SHP77 treated with DMSO at 0.1 percent for 48 hours (cell line): ENCODE measurements around the gene ADGRA1.
"Not testable (repeated sequence)": the region's sequence is repeated elsewhere in the genome, so short reads cannot be mapped to it uniquely, and the experiment has no call there.

Source experiments
- DNase-seq: peaks from one replicate; lab custom pipeline; 2025; lab: John Stamatoyannopoulos, UW

The ADGRA1 gene

DNA sequence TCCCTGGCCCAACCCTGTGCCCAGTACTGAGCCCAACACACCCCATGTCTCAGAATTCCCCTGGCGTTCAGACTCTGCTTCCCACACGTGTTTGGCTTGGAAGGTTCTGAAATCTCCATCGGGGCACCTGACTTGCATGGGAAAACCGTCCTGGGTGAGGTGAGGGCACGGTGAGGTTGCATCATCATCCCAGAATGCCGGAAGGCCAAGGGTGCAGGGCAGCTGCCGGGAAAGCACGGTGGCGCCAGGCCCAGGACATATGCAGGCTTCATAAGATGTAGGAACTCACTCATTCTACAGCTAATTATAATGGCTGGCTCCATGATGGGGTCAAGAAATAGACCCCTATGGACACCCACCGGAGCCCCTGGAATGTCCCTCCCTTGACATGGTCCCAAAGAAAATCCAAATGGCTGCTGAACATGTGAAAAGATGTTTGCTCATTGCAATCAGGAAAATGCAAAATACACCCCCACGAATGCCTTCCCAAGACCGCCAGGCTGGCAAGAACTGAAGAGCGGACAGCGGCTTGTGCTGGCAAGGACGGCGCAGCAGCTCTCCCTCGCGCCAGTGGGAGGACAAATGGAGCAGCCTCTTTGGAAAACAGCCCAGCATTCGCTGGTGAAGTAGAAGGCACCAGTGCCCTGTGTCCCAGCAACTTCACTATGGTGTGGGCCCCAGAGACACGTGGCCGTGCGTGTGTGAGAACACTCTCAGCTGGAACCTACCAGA, 74.6 kb downstream of the ADGRA1 start:
- no peak for DNase-seq

DNA sequence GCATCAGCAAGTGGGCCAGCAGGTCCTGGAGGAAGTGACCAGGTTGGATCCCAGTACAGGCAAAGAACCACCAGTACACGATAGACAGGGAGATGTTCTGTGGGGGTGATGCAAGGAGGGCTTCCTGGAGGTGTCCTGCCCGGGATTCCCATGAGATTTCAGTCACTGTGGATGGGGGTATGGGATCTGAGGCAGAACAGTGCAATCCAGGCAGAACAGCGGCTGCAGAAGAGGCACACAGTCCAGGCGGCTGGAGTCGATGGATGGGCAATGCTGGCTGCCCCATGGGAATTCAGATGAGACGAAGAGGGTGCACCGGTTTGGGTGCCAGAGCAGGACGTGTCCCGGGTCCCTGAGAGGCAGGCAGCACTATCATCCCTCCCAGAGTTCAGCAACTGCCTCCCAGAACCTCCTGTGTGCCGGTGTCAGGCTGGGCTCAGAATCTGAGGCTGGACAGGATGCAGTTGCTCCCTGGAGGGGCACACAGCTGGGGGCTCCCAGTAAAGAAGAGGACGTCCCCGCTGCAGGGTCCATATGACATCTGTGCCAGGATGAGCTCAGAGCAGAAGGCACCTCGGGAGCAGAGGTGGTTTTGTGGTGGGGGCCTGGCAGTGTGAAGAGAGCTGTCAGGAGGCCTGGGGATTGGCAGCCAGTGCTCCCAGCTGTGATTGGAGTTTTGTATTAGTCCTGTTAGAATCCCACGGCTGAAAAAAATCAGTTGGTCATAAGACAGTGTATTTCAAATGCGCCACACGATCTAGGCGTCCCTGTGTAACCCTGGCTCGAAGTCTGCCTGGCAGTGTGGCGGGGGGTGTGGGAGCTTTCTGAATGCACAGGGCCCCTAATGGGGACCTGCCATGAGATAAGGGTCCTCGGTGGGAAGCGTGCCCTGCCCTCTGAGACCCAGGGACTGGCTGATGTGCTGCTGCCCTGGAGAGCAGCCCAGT, 75.5 kb downstream of the ADGRA1 start:
- no peak for DNase-seq

DNA sequence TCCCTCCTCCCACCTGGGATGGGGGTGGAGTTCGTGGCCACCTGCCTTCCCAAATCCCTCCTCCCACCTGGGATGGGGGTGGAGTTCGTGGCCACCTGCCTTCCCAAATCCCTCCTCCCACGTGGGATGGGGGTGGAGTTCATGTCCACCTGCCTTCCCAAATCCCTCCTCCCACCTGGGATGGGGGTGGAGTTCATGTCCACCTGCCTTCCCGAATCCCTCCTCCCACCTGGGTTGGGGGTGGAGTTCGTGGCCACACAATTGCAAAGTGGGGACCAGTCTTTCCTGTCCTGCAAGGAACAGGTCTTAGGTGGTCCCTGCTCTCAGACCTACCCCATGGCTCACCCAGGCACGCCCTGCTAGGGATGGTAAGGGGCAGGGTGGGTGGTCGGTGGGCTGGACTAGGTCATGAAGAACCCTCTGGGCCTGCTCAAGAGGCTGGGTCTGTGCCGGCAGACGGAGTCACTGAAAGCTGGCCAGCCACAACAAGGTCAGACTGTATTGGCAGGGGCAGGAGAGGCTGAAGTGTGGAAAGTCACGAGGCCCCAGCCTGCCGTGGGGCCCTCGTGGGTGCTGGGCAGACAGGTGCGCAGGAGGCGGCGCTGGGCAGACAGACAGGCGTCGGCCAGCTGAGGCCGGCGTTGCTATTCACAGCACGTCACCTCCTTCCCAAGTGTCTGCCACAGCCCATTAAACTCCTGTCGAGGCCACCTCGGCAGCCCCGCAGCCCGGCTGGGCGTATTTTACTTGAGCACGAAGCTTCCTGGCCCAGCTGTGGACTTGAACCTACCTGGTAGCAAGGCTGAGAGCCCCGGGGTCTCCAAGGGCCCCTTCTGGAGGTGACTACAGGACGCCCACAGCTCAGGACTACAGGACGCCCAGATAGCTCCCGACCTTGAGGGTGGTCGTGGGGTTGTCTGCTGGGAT, 76.4 kb downstream of the ADGRA1 start:
- DNase-seq, result no peak

DNA sequence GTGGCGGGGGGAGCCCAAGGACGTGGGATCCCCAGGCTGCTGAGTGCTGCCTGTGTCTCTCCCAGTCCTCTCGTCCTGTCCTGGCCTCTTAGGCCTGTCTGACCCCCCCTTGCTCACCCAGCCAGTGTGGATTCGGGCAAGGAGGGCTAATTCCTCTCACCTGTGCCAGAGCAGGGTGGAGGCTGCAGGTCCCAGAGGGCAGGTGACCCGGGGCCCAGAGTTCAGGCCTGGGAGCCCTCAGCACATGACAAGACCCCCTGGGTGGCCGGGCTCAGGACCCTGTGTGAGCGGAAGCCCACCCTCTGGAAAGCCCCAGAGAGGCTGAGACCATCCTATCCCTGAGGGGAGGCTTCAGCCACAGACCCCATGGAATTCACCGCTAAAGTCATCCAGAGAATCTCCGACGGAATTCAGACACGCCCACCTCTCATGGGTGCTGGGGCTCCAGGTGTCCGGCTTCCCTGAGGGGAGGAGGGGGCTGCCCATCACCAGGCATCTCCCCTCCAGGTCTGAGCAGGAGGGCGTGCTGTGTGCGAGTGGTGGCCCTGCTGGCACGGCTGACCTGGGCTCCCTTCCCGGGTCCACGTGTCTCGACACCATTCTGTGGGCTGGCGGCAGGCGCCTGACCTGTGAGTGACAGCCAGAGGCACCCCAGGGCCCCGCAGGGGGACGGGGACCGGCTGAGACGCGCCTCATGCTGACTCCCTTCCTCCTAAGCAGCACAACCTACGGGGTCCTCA, 77.3 kb downstream of the ADGRA1 start:
- DNase-seq, result no peak

DNA sequence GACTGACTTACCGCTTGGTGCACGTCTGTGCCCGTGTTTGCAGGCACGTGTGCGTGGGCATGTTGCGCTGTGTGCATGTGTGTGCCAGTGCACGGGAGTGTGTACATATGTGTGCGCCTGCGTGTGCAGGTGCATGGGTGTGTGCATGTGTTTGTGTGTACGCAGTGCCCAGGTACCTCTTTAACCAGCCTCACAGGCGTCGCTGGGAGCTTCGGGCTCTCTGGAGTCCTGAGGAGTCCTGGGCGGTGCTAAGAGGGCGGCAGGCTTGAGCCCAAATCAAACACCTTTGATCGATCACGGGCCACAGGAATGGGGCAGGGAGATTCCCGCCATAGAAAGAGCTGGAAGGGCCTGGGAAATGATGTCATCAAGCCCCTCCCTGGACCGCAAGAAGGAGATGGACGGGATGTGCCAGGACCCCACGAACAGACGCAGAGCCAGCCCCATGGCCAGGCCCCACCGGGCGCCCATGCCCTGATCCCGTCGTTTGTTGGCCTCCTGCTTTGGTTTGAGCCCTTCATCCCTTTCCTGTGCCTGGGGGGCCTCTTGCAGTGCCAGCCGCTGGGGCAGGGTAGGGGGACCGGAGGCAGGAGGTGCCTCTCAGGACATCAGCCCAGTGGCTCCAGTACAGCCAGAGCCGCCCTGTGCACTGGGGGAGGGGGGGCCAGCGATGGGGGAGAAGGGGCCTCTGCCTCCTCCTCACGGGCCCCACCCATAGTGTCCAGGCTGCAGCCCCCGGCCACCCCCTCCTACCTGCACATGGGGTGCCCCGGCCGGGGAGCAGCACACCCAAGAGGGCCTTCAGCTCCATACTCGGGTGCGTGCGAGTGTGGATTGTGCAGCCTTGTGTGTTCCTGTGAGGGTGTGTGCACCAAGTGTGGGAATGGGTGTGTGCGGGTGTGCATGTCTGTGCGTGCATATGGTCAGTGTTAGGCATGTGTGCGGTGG, 78.1 kb downstream of the ADGRA1 start:
- DNase-seq, result no peak

DNA sequence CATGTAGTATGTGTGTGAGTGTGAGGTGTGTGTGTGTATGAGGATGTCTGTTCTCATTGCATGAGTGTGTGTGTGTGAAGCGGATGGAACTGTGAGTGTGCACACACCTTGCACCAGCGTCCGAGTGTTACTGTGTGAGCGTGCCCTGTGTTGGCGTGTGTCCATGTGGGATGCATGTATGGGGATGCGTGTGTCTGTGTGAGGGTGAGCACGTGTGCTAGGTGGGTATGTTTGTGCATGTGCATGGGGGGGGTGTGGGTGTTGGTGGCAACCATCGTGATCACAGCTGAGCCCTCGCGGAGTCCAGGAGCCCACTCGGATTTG, 78.7 kb downstream of the ADGRA1 start:
- no peak for DNase-seq

DNA sequence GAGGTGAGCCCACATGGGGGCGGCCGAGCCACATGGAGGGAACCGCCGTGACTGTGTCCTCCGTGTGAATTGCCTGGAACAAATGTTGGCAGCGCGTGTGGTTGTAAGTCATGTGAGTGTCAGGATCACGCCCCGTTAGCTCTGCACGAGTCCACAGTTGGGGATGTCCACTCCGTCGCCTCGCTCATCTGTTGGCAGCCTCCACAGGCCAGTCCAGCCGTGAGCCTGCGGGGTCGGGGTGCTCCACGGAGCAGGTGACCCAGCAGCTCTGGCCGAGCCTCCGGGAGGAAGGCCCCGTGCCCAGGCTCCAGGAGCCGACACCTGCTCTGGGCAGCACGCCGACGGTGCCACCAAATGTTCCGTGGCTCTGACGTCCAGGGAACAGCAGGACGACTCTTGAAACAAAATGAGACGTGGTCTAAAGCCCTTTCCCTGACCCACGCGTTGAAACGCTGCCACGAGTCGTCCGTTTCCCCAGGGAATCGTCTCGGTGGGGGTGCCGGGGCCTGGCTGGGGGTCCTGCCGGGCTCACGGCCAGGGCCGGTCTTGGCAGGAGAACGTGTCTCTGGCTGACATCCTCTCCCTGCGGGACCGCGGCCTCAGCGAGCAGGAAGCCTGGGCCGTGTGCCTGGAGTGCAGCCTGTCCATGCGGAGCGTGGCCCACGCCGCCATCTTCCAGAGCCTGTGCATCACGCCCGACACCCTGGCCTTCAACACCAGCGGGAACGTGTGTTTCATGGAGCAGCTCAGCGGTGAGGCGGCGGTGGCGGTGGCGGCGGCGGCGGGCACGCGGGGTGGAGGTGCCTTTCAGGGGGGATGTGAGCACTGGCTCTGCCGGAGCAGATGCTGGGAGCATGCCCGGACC, 79.3 kb downstream of the ADGRA1 start:
- DNase-seq, result no peak

DNA sequence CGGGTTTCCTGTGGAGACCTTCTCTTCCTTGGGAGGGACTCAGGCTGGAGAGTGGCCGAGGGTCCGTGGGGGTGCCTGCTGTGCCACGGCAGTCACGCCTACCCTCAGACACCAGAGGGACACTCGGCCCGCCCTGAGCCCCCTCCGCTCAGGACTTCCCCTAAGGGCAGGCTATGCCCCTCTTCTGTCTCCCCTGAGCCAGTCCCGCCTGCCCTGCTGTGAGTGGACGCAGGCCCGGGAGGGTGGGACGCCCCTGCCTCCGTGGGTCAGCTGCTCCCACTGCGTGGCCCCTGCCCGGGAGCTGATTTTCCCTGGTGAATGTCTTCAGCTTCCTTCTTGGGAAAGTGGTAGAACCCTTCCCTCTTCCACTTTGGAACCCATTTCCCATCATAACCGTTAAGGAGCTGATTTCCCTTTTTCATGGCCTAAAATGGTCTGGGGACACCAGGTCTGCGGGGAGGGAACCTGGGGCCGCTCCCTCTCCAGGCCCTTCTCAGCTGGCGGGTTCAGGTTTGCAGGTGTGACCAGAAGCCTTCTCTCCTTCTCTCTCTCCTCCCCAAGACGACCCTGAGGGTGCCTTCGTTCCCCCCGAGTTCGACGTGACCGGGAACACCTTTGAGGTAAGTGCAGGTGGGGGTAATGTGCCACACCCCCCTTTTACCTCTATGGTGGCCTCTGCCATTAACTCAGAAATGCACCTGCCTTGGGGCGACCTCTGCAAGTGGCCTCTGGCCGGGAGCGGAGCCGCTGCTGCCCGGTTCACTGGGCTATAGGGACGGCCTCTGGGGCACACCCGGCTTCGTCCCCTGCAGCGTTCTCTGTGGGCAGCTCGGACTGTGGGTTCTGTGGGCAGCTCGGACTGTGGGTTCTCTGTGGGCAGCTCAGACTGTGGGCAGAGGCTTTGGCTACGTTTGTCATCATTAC, 80.2 kb downstream of the ADGRA1 start:
- DNase-seq, result no peak

DNA sequence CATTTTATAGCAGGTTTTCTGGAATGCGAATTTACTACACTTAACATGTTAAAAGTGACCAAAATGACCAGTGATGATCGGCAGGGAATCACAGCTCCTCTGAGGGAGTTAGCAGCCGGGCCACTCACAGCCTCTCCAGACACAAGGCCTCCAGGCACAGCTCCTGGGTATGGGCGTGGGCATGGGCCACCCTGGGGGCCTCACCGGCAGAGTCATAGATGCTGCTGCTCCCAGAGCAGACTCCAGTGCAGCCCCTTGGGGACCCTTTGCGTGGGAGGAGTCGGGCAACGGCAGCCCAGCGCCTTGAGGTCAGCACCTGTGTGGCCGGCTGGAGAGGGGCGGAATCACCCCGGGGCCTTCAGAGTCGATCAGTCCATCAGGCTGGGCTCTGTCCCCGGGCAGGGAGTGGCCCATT, 80.9 kb downstream of the ADGRA1 start:
- no peak for DNase-seq

DNA sequence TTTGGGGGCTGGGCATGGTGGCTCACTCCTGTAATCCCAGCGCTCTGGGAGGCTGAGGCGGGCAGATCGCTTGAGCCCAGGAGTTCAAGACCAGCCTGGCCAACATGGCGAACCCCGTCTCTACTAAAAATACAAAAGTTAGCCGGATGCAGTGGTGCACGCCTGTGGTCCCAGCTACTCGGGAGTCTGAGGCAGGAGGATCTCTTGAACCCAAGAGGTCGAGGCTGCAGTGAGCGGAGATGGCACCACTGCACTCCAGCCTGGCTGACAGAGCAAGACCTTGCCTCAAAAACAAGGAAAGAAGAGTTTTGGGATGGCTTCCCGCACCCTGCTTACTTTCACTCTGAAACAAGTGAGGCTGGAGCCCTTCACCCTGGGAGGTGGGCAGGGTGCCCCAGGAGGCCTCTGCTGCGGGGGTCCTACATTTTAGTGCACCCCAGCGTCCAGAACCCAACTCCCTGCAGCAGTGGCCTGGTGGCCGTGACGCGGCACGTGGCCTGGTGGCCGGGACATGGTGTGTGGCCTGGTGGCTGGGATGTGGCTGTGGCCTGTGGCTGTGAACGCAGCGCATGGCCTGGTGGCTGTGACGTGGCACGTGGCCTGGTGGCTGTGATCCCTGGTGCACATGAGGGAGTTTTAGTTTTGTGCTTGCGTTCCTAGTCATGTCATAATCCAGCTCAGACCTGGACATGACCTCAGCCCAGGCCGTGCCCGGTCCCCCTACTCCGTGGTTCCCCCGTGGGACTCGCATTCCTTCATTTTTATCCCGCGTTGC, 81.6 kb downstream of the ADGRA1 start:
- DNase-seq, result no peak

DNA sequence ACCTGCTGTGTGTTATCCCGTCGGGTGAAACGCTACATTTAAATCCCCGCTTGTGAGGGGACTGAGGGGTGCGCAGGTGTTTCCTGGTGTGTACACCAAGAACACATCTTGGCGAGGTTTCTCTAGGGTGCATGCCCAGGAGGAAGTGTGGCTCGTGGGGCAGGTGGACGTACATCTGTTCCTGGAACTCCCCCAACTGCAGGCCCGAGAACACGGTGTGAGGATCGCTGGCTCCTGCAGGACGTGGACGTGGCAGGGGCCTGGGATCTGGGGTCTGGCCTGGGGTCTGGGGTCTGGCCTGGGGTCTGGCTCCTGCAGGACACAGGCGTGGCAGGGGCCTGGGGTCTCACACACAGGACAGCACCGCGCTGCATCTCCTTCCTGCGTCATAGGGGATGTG, 82.4 kb downstream of the ADGRA1 start:
- DNase-seq, result no peak

DNA sequence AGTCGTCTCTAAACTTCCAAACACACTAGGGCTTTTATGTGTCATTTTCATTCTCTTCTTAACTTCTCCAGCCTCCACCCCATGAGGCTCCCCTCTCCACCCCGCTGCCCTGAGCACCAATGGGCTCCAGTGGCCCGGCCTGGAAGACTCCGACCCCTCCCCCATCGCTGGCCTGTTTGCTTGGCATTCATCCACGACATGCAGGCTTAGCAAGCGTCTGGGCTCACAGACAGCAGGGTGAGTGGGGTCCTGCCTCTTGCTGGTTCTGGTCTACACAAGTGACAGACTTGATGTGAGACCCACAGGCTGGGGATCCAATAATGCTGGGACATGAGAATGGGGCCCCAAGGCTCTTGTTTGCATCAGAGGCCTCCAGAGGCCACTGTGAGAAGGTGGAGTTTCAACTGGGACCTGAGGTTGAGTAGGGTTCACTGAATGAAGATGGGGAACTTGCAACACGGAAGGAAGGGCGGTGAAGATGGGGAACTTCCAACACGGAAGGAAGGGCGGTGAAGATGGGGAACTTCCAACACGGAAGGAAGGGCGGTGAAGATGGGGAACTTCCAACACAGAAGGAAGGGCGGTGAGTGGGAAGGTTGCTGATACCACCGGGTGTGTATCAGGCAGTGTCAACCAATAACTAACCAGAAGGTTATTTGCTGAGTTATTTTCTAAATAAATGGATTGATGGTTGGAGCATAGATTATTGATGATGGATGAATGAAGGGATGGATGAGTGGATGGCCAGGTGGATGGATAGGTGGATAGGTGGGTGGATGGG, 86.3 kb downstream of the ADGRA1 start:
- no peak for DNase-seq

DNA sequence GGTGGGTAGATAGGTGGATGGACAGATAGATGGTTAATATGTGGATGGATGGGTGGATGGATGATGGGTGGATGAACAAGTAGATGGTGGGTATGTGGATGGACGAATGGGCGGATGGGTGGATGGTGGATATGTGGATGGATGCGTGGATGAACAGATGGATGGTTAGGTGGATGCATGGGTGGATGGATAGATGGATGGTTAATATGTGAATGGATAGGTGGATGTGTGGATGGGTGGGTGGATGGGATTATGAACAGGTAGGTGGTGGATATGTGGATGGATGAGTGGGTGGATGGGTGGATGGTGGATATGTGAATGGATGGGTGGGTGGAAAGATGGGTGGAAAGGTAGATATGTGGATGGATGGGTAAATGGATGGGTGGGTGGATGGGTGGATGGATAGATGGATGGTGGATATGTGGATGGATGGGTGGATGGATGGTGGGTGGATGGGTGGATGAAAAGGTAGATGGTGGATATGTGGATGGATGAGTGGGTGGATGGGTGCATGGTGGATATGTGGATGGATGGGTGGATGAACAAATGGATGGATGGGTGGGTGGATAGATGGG, 87.1 kb downstream of the ADGRA1 start:
- DNase-seq, result no peak

DNA sequence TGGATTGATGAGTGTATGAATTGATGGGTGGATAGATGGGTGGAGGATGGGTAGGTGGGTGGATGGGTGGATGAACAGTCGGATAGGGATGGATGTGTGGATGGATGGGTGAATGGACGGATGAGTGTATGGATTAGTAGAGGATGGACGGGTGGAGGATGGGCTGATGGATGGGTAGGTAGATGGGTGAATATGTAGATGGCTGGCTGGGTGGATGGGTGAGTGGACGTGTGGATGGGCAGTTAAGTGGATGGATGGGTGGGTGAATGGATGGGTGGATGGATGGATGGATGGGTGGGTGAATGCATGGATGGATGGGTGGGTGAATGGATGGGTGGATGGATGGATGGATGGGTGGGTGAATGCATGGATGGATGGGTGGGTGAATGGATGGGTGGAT, 87.9 kb downstream of the ADGRA1 start:
- DNase-seq, result not testable (repeated sequence)

DNA sequence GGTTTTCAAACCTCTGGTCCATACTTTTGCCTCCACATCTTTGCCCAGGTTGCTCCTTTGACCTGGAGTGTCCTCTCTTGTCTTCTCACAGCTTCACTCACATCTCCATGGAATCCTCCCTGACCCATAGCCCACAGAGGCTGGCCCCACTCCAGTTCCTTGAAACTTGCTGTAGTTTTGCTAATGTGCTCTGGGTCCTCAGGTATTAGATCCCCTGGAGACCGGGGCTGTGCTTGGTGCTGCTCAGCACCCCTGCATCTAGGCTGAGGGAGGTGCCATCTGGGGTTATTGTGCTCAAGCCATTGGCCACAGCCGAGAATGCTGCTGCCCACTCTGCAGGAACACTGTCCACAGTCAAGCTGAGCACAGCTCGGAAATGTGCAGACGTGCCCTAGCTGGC, 88.8 kb downstream of the ADGRA1 start:
- DNase-seq, result no peak

DNA sequence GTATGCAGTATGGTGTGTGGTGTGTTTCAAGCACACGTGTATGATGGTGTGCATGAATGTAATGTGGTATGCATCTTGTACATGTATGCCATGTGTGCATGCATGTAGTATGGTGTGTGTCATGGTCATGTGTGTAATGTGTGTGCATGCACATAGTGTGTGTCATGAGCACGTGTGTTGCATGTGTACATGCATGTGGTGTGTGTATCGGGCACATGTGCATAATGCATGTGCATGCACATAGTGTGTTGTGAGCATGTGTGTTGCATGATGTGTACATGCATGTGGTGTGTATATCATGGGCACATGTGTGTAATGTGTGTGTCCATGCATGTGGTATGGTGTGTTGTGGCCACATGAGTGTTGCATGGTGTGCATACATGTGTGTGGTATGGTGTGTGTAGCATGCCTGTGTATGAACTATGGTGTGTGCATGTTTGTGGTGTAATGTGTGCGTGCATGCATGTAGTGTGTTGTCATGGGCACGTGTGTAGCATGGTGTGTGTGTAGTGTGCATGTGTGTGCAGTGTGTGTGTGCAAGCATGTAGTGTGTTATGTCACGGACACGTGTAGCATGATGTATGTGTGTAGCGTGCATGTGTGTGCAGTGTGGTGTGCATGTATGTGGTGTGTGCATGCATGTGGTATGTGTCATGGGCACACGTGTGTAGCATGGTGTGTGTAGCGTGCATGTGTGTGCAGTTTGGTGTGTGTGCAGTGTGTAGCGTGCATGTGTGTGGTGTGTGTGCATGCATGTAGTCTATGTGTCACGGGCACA, 89.8 kb downstream of the ADGRA1 start:
- no peak for DNase-seq
